H9 (cell line): Measurements from ENCODE around the gene LINGO3. TPM values are rescaled to one million over a fixed set of nuclear protein-coding genes. Genes with fewer than 3 reads are reported as not detected.
A peak's percentile ranks its signal among the peaks of the same experiment; 100 is the strongest.

Experiments used
- DNase-seq: peaks from one replicate; pipeline ENCODE4 v3.0.0-alpha.2; 2017
- H2AFZ ChIP-seq: one replicate; pipeline ENCODE4 v1.6.1; 2013; ENCODE audit warnings: mild to moderate bottlenecking, low read length, control low read depth, moderate library complexity
- H2AK5ac ChIP-seq: 2 replicates; pipeline ENCODE4 v1.6.1; 2013; ENCODE audit warnings: low read length, control low read depth, mixed read lengths; ENCODE audit not compliant: insufficient read length
- H2BK120ac ChIP-seq: one replicate; pipeline ENCODE4 v1.6.1; 2013; ENCODE audit warnings: low read depth, mild to moderate bottlenecking, low read length, control low read depth, inconsistent platforms; ENCODE audit not compliant: poor library complexity, severe bottlenecking
- H2BK12ac ChIP-seq: 2 replicates; pipeline ENCODE4 v1.6.1; 2013; ENCODE audit warnings: low read length, control low read depth, mixed read lengths, low read depth; ENCODE audit not compliant: insufficient read length
- H2BK15ac ChIP-seq: 2 replicates; pipeline ENCODE4 v1.6.1; 2013; ENCODE audit warnings: low read depth, low read length, control low read depth
- H2BK20ac ChIP-seq: one replicate; pipeline ENCODE4 v1.6.1; 2013; ENCODE audit warnings: low read depth, mild to moderate bottlenecking, low read length, control low read depth, inconsistent platforms; ENCODE audit not compliant: poor library complexity, severe bottlenecking
- H2BK5ac ChIP-seq: 2 replicates; pipeline ENCODE4 v1.6.1; 2013; ENCODE audit warnings: low read length, control low read depth, mixed read lengths; ENCODE audit not compliant: insufficient read length
- H3K14ac ChIP-seq: 2 replicates; pipeline ENCODE4 v1.6.1; 2013; ENCODE audit warnings: low read length, control low read depth; ENCODE audit not compliant: insufficient read depth
- H3K18ac ChIP-seq: 2 replicates; pipeline ENCODE4 v1.6.1; 2013; ENCODE audit warnings: low read depth, mild to moderate bottlenecking, mixed read lengths, low read length, control low read depth; ENCODE audit not compliant: insufficient read length
- H3K23ac ChIP-seq: 2 replicates; pipeline ENCODE4 v1.6.1; 2013; ENCODE audit warnings: low read length, control low read depth, mixed read lengths, low read depth; ENCODE audit not compliant: insufficient read length
- H3K23me2 ChIP-seq: 2 replicates; pipeline ENCODE4 v1.6.1; 2013; ENCODE audit warnings: low read depth, mild to moderate bottlenecking, mixed read lengths, low read length, control low read depth; ENCODE audit not compliant: insufficient read length, poor library complexity, severe bottlenecking
- H3K27ac ChIP-seq: 2 replicates; pipeline ENCODE4 v1.5.1; 2013; ENCODE audit warnings: low read length, control low read depth, mixed read lengths, low read depth; ENCODE audit not compliant: insufficient read length
- H3K27me3 ChIP-seq: 2 replicates; pipeline ENCODE4 v1.6.1; 2013; ENCODE audit warnings: low read length, control low read depth, inconsistent platforms; ENCODE audit not compliant: insufficient read depth
- H3K4ac ChIP-seq: 2 replicates; pipeline ENCODE4 v1.6.1; 2013; ENCODE audit warnings: low read depth, mild to moderate bottlenecking, control low read depth, inconsistent platforms, low read length, moderate library complexity
- H3K4me1 ChIP-seq: 2 replicates; pipeline ENCODE4 v1.6.1; 2013; ENCODE audit warnings: low read length, control low read depth, inconsistent platforms; ENCODE audit not compliant: insufficient read depth
- H3K4me2 ChIP-seq: 2 replicates; pipeline ENCODE4 v1.6.1; 2013; ENCODE audit warnings: low read length, control low read depth, mixed read lengths; ENCODE audit not compliant: insufficient read length, insufficient read depth
- H3K56ac ChIP-seq: 2 replicates; pipeline ENCODE4 v1.6.1; 2013; ENCODE audit warnings: low read depth, mild to moderate bottlenecking, mixed read lengths, low read length, control low read depth; ENCODE audit not compliant: insufficient read length
- H3K79me1 ChIP-seq: 2 replicates; pipeline ENCODE4 v1.6.1; 2013; ENCODE audit warnings: low read depth, mild to moderate bottlenecking, moderate library complexity, low read length, control low read depth, inconsistent platforms; ENCODE audit not compliant: insufficient read depth, poor library complexity, severe bottlenecking
- H3K79me2 ChIP-seq: 2 replicates; pipeline ENCODE4 v1.6.1; 2013; ENCODE audit warnings: low read length, control low read depth, inconsistent platforms; ENCODE audit not compliant: insufficient read depth
- H3K9ac ChIP-seq: 2 replicates; pipeline ENCODE4 v1.6.1; 2013; ENCODE audit warnings: low read length, control low read depth, mixed read lengths; ENCODE audit not compliant: insufficient read length; ENCODE audit errors: extremely low read depth
- H3K9me3 ChIP-seq: one replicate; pipeline ENCODE4 v1.6.1; 2013; ENCODE audit warnings: low read depth, low read length, inconsistent platforms; ENCODE audit not compliant: control insufficient read depth
- H3T11ph ChIP-seq: one replicate; pipeline ENCODE4 v1.6.1; 2013; ENCODE audit warnings: mild to moderate bottlenecking, low read length, control low read depth, inconsistent platforms
- H4K20me1 ChIP-seq: one replicate; pipeline ENCODE4 v1.6.1; 2013; ENCODE audit not compliant: control insufficient read depth, insufficient read length, insufficient read depth
- H4K5ac ChIP-seq: 2 replicates; pipeline ENCODE4 v1.6.1; 2013; ENCODE audit warnings: low read depth, mild to moderate bottlenecking, mixed read lengths, low read length, control low read depth; ENCODE audit not compliant: insufficient read length
- H4K8ac ChIP-seq: replicated peaks from 2 replicates; pipeline ENCODE4 v1.6.1; 2013; ENCODE audit warnings: low read length, control low read depth, mixed read lengths, low read depth; ENCODE audit not compliant: insufficient read length
- H4K91ac ChIP-seq: 2 replicates; pipeline ENCODE4 v1.6.1; 2013; ENCODE audit warnings: low read depth, mild to moderate bottlenecking, moderate library complexity, mixed read lengths, low read length, control low read depth; ENCODE audit not compliant: insufficient read length
- H3K27ac Mint-ChIP-seq, 3 experiments: 2 replicates in 2 of 3; 3 replicates in 1 of 3; pipeline ENCODE4 v1.8.0; 2020 to 2021; ENCODE audit warnings: mixed read lengths in 3 of 3, mild to moderate bottlenecking in 1 of 3, moderate library complexity in 1 of 3
- H3K27me3 Mint-ChIP-seq: 2 replicates; pipeline ENCODE4 v1.8.0; 2021; ENCODE audit warnings: low read depth, mild to moderate bottlenecking, moderate library complexity, mixed read lengths
- H3K36me3 Mint-ChIP-seq, 3 experiments: 2 replicates in 2 of 3; 3 replicates in 1 of 3; pipeline ENCODE4 v1.8.0; 2020 to 2021; ENCODE audit warnings: low read depth in 3 of 3, mixed read lengths in 3 of 3; ENCODE audit not compliant: insufficient read depth in 1 of 3
- H3K4me1 Mint-ChIP-seq, 2 experiments: 2 replicates each; pipeline ENCODE4 v1.8.0; 2020; ENCODE audit warnings: mixed read lengths in 2 of 2
- H3K4me3 Mint-ChIP-seq, 2 experiments: 2 replicates in 1 of 2; 3 replicates in 1 of 2; pipeline ENCODE4 v1.8.0; 2020 to 2021; ENCODE audit warnings: mild to moderate bottlenecking in 2 of 2, mixed read lengths in 2 of 2, moderate library complexity in 1 of 2
- H3K9me3 Mint-ChIP-seq, 2 experiments: 2 replicates in 1 of 2; 3 replicates in 1 of 2; pipeline ENCODE4 v1.8.0; 2020; ENCODE audit warnings: mild to moderate bottlenecking in 2 of 2, mixed read lengths in 2 of 2, moderate library complexity in 1 of 2
- CTCF ChIP-seq: fragments of 200-600 bp; sonication (generic); conservative IDR thresholded peaks from 3 replicates; pipeline ENCODE4 v1.8.0; 2021; ENCODE audit warnings: antibody characterized with exemption, mild to moderate bottlenecking
- WGBS: extraction: QIAGEN DNeasy Blood & Tissue Kit; methylation state at CpG from one replicate; pipeline ENCODE4 v1.1.7; 2013; ENCODE audit warnings: missing lambda C conversion rate, low lambda C conversion rate, mixed read lengths; ENCODE audit not compliant: insufficient read length; ENCODE audit errors: extremely low coverage; 5-methylcytosine and 5-hydroxymethylcytosine counted together
- total RNA-seq: library from RNA; stranded (reverse); gene quantifications from 2 replicates; pipeline ENCODE4 v1.2.1, GENCODE V29; 2021

The LINGO3 gene
- total RNA-seq, 1 experiment from 2014 or later, result 0.28 TPM

- Mint-ChIP-seq H3K36me3 (peaks cover 0 to 7% (median 4%) of the 10 kb centered on the region in 3 experiments; a peak in 3 of 7 replicates), H3K9me3 (peaks cover 5 to 6% of the 10 kb centered on the region in 2 experiments; a peak in 3 of 5 replicates), H3K27ac (no peak overlapping the region; a peak in 1 of 7 replicates), H3K4me1 (peaks cover 7 to 16% of the 10 kb centered on the region in 2 experiments; a peak in 3 of 4 replicates), H3K4me3 (peak overlapping the region; percentile 52 to 82), H3K27me3 (peaks cover 96% of the 10 kb centered on the region)
- H3K4me2 ChIP-seq, result no peak overlapping the region
- no peaks in the 10 kb centered on the region for H3K79me1 ChIP-seq
- no peak overlapping the region for H3K4ac ChIP-seq
- no peak overlapping the region for H4K5ac ChIP-seq
- H4K8ac ChIP-seq, result no peak overlapping the region
- peaks cover 35% of the 10 kb centered on the region; the same call in 1 of the 2 replicates for H3K27me3 ChIP-seq
- no peak overlapping the region for H2BK120ac ChIP-seq
- no peaks in the 10 kb centered on the region for H4K20me1 ChIP-seq
- H2BK5ac ChIP-seq, result no peak overlapping the region
- no peak overlapping the region for H3K18ac ChIP-seq
- no peaks in the 10 kb centered on the region for H3K4me1 ChIP-seq
- H2BK15ac ChIP-seq, result no peak overlapping the region
- H3T11ph ChIP-seq, result no peak overlapping the region
- no peak overlapping the region for H2BK12ac ChIP-seq
- no peak overlapping the region for H3K14ac ChIP-seq
- no CpG with 5 or more reads among the region's 28 CpGs for WGBS
- H2AFZ ChIP-seq, result no peak overlapping the region
- DNase-seq, result no peak
- H3K27ac ChIP-seq, result no peak overlapping the region
- no peaks in the 10 kb centered on the region for H3K79me2 ChIP-seq
- H3K23me2 ChIP-seq, result no peaks in the 10 kb centered on the region
- TF ChIP-seq CTCF, result no peak
- no peaks in the 10 kb centered on the region for H3K9me3 ChIP-seq
- no peak overlapping the region for H2BK20ac ChIP-seq
- no peak overlapping the region for H2AK5ac ChIP-seq
- H3K23ac ChIP-seq, result no peak overlapping the region
- no peak overlapping the region for H4K91ac ChIP-seq
- H3K56ac ChIP-seq, result no peak overlapping the region
- H3K9ac ChIP-seq, result no peak overlapping the region
These were observed 18.9 kb downstream of the LINGO3 start for GRCh38 chr19:2288818-2289713.
